Measurements from ENCODE around the gene TENT4B.

The TENT4B gene

GRCh38 chr16:50256604-50257003 lies 103.5 kb downstream of the TENT4B start:
- DNase-seq (ENCODE audit: low spot score), result no peak

DNA sequence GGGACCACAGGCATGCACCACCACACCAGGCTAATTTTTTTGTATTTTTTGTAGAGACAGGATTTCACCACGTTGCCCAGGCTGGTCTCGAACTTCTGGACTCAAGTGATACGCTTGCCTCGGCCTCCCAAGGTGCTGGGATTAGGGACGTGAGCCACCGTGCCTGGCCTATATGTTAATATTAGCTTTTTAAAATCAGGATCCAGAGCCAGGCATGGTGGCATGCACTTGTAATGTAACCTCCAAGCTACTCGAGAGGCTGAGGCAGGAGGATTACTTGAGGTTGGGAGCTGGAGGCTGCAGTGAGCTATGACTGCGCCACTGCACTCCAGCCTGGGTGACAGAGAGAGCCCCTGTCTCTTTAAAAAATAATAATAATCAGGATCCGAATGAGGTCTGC lies 104.8 kb downstream of the TENT4B start:
- DNase-seq (ENCODE audit: low spot score), result no peak

- DNase-seq (ENCODE audit: low spot score), result peak; percentile 61
Measured at GRCh38 chr16:50259334-50260205, 106.5 kb downstream of the TENT4B start.

DNA sequence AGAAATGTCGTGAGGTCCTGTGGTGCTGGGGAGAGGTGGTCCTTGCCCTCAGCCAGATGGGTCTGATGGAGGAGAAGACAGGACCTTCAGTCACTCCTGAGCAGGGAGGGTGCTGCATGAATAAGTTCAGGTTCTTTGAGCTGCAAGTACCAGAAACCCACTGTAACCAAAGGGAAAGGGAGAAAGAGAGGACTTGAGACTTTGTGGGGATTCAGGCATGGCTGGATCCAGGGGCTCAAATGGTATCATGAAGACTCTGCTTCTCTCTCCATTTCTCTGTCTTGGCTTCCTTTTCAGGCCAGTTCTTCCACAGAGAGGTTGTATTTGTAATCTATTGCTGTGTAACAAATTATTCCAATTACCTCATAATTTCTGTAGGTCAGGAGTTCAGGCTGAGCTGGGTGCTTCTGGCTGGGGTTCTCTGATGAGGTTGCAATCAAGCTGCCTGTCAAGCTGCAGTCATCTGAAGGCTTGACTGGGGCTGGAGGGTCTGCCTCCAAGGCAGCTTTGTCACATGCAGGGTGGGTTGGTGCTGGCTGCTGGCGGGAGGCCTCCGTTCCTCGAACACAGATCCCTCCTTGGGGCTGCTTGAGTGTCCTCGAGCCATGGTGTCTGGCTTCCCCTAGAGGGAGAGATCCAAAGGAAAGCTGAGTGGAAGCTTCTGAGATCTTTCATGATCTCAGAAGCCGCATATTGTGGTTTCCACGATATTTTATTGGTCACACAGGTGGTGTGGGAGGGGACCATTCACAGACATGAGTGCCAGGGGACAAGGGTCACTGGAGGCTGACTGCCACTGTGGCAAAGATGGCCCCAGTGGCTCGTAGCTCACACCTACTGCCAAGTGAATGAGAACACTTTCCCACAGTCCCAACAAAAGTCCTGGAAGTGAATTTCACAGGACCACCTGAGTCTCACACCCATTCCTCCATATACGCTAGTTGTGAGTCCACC lies 107.4 kb downstream of the TENT4B start:
- DNase-seq (ENCODE audit: low spot score), result no peak

DNA sequence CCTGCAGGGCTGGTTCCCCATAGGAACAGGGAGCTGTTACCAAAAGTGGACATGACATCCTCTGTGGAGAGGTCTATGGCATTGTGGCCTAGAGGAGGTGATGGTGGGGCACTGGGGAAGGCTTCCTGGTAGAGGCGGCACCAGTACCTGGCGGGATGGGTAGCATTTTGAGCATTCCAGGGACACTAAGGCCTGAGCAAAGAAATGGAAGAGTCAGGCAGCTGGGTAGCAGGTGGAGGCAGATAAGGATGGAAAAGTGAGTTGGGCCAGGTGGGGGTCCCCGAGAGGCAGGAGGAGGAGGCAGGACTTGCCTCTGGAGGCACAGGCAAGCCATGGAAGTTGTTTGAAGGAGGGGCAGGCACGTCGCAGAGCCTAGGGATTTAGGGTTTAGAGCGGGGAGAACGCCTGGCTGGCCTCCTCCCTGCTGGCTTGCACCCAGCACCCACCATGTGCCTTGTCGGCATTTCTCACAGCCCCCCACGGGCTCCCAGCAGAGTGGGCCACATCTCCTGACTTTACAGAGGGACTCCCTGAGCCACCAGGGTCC lies 108.1 kb downstream of the TENT4B start:
- no peak for DNase-seq (ENCODE audit: low spot score)

DNA sequence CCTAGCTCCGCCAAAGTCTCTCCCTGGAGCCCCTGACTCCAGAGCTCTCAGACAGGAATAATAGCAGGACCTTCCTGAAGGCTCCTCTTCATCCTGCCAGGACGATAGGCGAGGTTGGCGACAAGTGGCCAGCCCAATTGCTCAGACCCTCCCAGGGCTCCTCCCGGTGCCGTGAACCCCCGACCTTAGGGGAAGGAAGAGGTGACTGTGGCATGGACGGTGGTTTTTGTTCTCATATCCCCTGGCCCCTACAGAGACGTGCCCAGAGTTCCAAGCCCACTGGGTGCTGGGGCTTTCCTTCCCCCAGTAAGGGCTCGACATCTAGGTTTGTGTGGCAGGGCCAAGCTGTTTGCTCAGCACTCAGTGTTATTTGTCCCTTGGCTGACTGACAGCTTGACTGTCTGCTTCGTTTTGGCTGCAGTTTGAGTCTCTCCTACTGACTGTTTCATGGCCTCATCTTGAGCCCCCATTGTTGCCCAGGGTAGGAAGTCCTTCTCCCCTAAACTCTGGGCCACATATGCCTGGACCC lies 108.7 kb downstream of the TENT4B start:
- no peak for DNase-seq (ENCODE audit: low spot score)

- DNase-seq (ENCODE audit: low spot score), result no peak
Measured at GRCh38 chr16:50263060-50263909, 110.2 kb downstream of the TENT4B start.

DNA sequence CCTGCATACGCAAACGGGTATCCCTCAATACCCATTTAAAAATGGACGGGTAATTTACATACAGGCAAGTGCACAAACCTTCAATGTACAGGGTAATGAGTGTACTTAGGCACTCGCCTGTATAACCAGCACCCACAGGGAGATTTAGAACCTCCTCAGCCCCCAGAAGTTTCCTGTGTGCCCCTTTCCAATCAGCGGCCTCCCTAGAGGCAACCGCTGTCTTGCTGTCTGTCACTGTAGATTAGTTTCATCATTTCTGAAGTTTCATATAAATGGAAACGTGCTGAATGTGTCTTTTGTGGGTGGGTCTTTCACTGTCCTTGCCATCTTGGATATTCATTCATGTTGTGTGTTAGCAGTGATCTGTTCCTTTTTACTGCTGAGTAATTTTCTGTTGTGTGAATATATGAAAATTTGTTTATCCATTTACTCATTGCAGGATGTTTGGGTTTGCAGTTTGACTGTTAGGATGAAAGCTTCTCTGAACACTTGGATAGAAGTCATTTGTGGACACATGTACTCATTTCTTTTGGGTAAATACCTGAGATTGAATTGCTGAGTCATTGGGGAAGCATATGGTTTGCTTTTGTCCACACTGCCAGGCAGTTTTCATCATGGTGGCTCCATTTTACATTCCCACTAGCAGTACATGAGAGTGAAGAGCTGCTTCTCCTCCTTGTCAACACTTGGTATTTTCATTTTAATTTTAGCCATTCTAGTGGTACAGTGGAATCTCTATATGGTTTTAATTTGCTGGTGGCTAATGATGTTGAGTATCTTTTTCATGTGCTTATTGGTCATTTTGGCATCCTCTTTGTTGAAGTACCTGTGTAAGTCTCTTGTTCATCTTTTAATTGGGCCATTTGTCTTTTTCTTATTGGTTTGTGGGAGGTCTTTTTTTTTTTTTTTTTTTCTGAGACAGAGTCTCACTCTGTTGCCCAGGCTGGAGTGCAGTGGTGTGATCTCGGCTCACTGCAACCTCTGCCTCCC lies 111.1 kb downstream of the TENT4B start:
- no peak for DNase-seq (ENCODE audit: low spot score)

DNA sequence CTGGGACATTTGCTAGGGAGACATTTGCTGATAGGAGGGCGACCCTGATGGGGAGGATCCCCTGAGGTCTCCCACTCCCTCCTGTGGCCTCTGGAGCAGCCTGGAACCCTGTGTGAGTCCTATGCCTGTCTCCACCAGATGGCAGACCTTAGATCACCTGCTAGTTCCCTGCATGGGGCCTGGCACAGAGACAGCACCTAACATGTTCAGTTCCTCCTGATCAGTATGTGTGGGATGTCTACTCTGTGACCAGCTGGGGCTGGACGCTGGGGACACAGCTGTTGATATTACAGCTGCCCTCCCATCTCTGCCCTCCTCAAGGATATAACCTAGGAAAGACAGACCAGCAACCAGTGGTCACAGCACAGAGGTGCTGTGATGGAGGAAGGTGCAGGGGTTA lies 112.2 kb downstream of the TENT4B start:
- DNase-seq (ENCODE audit: low spot score), result no peak

GRCh38 chr16:50265716-50266336 lies 112.7 kb downstream of the TENT4B start:
- DNase-seq (ENCODE audit: low spot score), result no peak

DNA sequence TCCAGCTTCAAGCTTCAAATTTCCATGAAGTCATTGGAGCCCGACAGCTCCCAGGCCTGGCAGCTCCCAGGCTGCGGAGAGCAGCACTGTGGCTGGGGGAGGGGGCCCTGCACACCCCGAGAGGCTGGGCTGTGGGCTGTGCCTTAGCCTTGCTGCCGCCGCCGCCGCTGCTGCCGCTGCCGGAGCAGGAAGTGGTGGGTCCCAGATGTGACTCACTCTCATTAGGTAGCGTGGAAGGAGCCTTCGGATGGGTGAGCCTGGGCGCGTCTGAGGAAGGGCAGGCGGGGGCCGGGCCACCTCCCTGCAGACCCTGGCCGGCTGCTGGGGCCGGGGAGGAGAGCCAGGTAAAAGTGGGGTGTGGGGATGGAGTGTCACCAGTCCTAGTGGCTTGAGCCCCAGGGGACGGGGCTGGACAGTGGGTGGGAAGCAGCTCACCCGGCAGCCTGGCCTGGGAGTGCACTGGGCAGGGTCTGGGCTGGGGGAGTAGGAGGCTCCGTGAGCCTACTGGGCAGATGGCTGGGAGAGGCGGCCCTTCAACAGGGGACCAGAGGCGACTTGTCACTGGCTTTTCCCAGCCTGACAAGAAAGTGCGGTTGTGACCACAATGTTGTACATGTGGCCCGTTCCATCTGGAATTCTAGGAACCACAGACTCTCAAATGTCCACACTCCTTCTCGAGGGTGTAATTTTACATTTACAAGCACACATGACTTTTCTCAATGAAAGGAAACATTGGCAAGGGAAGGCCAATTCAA lies 113.4 kb downstream of the TENT4B start, which contains the start of gene ADCY7:
Gene ADCY7, plus strand, starts transcription at position 215 of the 755 bp plus-strand sequence. CDS start 21,629 bp downstream, outside the sequence.
- DNase-seq (ENCODE audit: low spot score), result peak; percentile 87

GRCh38 chr16:50267151-50267631 lies 114.1 kb downstream of the TENT4B start:
- no peak for DNase-seq (ENCODE audit: low spot score)

GRCh38 chr16:50267651-50268050 lies 114.5 kb downstream of the TENT4B start:
- no peak for DNase-seq (ENCODE audit: low spot score)

GRCh38 chr16:50268352-50268751 lies 115.2 kb downstream of the TENT4B start:
- DNase-seq (ENCODE audit: low spot score), result no peak

DNA sequence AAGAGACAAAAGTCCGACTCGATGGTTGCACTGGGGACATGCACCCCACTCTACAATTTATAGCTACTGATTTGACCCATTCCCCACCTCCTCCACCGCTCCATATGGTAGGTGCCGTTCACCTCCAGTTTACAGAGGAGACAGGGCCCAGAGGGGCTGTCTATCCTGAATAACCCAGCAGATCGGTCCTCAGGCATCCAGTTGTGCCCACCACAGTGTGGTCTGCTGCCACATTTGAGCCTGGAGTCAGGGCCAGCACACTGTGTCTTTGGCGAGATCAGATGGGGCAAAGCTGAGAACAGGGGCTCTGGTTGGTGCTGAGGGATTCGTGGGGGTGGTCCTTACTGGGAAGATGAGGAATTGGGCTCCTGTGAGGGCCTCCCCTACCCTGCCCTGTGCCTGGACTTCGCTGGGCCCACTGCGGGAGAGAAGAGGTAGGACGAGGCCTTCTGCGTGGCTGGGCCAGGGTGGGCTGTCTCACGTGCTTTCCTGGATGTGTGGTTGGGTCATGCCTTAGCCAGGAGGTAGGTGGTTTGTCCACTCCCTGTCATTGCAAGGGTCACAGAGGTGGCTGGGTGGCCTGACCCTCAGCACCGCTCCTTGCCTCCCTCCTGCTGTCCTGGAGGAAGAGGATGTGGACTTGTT lies 116.1 kb downstream of the TENT4B start:
- no peak for DNase-seq (ENCODE audit: low spot score)

DNA sequence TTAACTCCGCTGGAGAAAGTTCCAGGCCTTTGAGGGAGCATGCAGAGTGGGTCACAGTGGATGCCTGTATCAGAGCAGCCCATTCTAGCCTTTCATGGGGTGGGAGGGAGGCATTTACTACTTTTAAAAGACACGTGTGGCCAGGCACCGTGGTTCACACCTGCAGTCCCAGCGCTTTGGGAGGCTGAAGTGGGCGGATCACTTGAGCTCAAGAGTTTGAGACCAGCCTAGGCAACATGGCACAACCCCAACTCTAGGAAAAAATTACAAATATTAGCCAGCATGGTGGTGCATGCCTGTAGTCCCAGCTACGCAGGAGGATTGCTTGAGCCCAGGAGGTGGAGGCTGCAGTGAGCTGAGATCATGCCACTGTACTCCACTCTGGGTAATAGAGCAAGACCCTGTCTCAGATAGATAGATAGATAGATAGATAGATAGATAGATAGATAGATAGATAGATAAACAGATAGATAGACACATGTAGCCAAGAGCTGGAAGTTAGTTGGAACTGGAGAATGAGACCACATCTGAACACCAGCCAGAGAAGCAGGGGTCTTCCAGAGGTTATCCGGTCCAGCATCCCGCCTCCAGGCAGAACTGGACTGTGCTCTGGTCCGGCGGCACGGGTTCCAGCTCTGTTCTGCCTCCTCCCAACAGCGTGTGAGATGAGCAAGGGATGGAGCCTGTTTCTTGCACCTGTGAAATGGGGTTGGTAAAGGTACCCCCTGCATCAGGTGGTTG lies 116.8 kb downstream of the TENT4B start:
- no peak for DNase-seq (ENCODE audit: low spot score)

DNA sequence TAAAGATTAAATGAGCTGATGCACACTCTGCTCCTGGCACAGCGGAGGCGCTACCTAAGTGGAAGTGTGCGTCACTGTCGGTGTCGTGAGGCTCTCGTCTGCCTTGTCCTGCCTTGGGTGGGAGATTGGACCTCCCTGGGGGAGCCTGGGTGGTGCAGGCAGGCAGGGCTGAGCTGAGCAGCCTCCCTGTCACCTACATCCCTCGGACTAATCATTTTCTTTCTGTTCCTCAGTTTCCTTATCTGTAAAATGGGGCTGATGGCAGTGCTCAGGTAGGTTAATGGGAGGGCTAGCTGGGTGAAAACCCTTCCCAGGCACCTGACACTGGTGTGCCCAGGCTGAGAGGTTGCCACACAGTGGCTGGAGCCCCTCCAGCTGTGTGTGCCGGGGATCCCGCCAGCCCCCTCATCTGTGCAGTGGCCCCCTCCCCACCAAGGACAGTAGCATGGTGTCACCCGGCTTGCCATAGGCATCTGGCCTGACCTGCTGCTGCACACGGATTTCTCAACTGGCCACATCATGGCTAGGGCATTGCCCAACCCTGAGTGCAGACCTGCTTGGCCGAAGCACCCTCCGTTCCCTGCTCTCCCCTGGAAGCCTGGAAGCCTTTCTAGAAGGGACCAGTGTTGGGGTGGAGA lies 117.5 kb downstream of the TENT4B start:
- DNase-seq (ENCODE audit: low spot score), result no peak
